Caco-2 (cell line): ENCODE results near the gene LHFPL3. TPM values are rescaled to one million over a fixed set of nuclear protein-coding genes. Genes with fewer than 3 reads are reported as not detected.
A peak's percentile ranks its signal among the peaks of the same experiment; 100 is the strongest.
"Not testable (repeated sequence)": the region's sequence is repeated elsewhere in the genome, so short reads cannot be mapped to it uniquely, and the experiment has no call there.

Experiments used
- Bru-seq: library from RNA; stranded (reverse); fragments of 400-500 nt; gene quantifications from one replicate; lab custom pipeline; 2021; lab: Mats Ljungman, UMichigan
- BruChase-seq, 2 experiments: library from RNA; stranded (reverse); fragments of 400-500 nt; gene quantifications; one replicate each; lab custom pipeline; 2021; lab: Mats Ljungman, UMichigan
- BruUV-seq: library from RNA; stranded (reverse); fragments of 400-500 nt; replicated peaks from 2 replicates; lab custom pipeline; 2021; lab: Mats Ljungman, UMichigan
- CTCF ChIA-PET: fragments of 300-600 bp; sonication (Branson Sonifier 250); formaldehyde crosslinking; loops from one replicate; lab custom pipeline; 2022; ENCODE audit warnings: antibody characterized with exemption; lab: Charles Lee
- POLR2A ChIA-PET: fragments of 300-600 bp; sonication (Branson Sonifier 250); formaldehyde crosslinking; loops from one replicate; lab custom pipeline; 2022; ENCODE audit warnings: antibody characterized with exemption; lab: Charles Lee
- DNase-seq, 2 experiments: peaks; one replicate each; pipeline versions ENCODE4 v3.0.0 to v3.0.0-alpha.2; 2020 to 2022
- H3K27me3 ChIP-seq: replicated peaks from 2 replicates; pipeline ENCODE4 v1.6.0; 2011; ENCODE audit warnings: low read length; ENCODE audit not compliant: control insufficient read depth, insufficient read depth
- H3K36me3 ChIP-seq: 2 replicates; pipeline ENCODE4 v1.5.1; 2011; ENCODE audit warnings: low read length; ENCODE audit not compliant: control insufficient read depth, insufficient read depth
- H3K4me1 ChIP-seq: fragments of 250-450 bp; sonication (Bioruptor Pico); 2 replicates; pipeline ENCODE4 v1.5.1; 2020; ENCODE audit warnings: mild to moderate bottlenecking
- H3K4me3 ChIP-seq: 2 replicates; pipeline ENCODE4 v1.5.1; 2011; ENCODE audit warnings: low read depth, mild to moderate bottlenecking, control low read depth, low read length
- H3K9me3 ChIP-seq: fragments of 250-450 bp; sonication (Bioruptor Pico); 2 replicates; pipeline ENCODE4 v1.5.1; 2020; ENCODE audit warnings: mild to moderate bottlenecking, moderate library complexity
- H3K27ac Mint-ChIP-seq: one replicate; pipeline ENCODE4 v1.8.0; 2022; ENCODE audit warnings: mixed read lengths; ENCODE audit not compliant: unreplicated experiment
- H3K27me3 Mint-ChIP-seq: one replicate; pipeline ENCODE4 v1.8.0; 2022; ENCODE audit warnings: mixed read lengths; ENCODE audit not compliant: insufficient read depth, unreplicated experiment
- H3K36me3 Mint-ChIP-seq: one replicate; pipeline ENCODE4 v1.8.0; 2022; ENCODE audit warnings: mild to moderate bottlenecking, mixed read lengths; ENCODE audit not compliant: insufficient read depth, unreplicated experiment
- H3K4me1 Mint-ChIP-seq: one replicate; pipeline ENCODE4 v1.8.0; 2022; ENCODE audit warnings: low read depth, mixed read lengths; ENCODE audit not compliant: unreplicated experiment
- H3K4me3 Mint-ChIP-seq: one replicate; pipeline ENCODE4 v1.8.0; 2022; ENCODE audit warnings: mild to moderate bottlenecking, moderate library complexity, mixed read lengths; ENCODE audit not compliant: unreplicated experiment
- H3K9me3 Mint-ChIP-seq: one replicate; pipeline ENCODE4 v1.8.0; 2022; ENCODE audit warnings: mixed read lengths; ENCODE audit not compliant: unreplicated experiment
- CTCF ChIP-seq, 2 experiments: fragments of 200-600 bp in 1 of 2; IDR thresholded peaks; 1 replicate in 1 of 2; 2 replicates in 1 of 2; pipeline versions ENCODE4 v1.5.1 to v1.8.0; 2011 to 2022; ENCODE audit warnings: antibody characterized with exemption in 1 of 2, control low read depth in 1 of 2, inconsistent platforms in 1 of 2, low read depth in 1 of 2, low read length in 1 of 2, mild to moderate bottlenecking in 1 of 2, moderate library complexity in 1 of 2; ENCODE audit not compliant: insufficient read depth in 1 of 2, severe bottlenecking in 1 of 2, unreplicated experiment in 1 of 2
- intact Hi-C: fragments of 100-400 bp; cut with micrococcal nuclease; formaldehyde crosslinking; loops from one replicate; pipeline ENCODE4 v1.10.0; 2022; ENCODE audit not compliant: unreplicated experiment
- long read RNA-seq: library from polyadenylated mRNA; stranded (forward); transcript quantifications from one replicate; pipeline ENCODE4 v2.0.0, GENCODE V29; 2022
- total RNA-seq: library from RNA; stranded (reverse); gene quantifications from 2 replicates; pipeline ENCODE4 v1.2.3, GENCODE V29; 2022

LHFPL3 gene
- total RNA-seq, result not detected in 2 replicates
- Bru-seq, nascent RNA, result percentile 1 among the genes with signal in this experiment
- percentile 6 among the genes with signal in this experiment for BruChase-seq, experiment 1, labeled RNA remaining after a 2-hour chase
- percentile 10 among the genes with signal in this experiment for BruChase-seq, experiment 2, labeled RNA remaining after a 6-hour chase
- long read RNA-seq, result 0 reads

- H3K4me3 ChIP-seq, result no peak within 1 kb of the TSS
- H3K27me3 ChIP-seq, result no peaks in the 10 kb centered on the region; the same call in 1 of the 2 replicates
- ChIA-PET CTCF (no interaction called here), POLR2A (no interaction called here)
- no peak within 1 kb of the TSS for H3K27ac Mint-ChIP-seq
- intact Hi-C loops, result no loop called here
- no peaks in the 10 kb centered on the region for H3K9me3 ChIP-seq
- H3K9me3 Mint-ChIP-seq, result no peaks in the 10 kb centered on the region
- H3K4me1 ChIP-seq, result no peaks in the 10 kb centered on the region
- H3K4me1 Mint-ChIP-seq, result no peaks in the 10 kb centered on the region
- no peaks in the 10 kb centered on the region for H3K36me3 Mint-ChIP-seq
- no peaks in the 10 kb centered on the region for H3K36me3 ChIP-seq
- BruUV-seq, result no TSS peak
- DNase-seq, result no peak
- no peak for TF ChIP-seq CTCF (IDR thresholded peaks at IDR 0.05; ENCODE audit: insufficient read depth in 1 of 2, low read depth in 1 of 2, low read length in 1 of 2, severe bottlenecking in 1 of 2, unreplicated experiment in 1 of 2)
- no peak within 1 kb of the TSS for H3K4me3 Mint-ChIP-seq
- peaks cover 18% of the 10 kb centered on the region for H3K27me3 Mint-ChIP-seq
Observed at GRCh38 chr7:104328296-104328969, at the start of gene LHFPL3. LHFPL3 (plus strand) TSS chr7:104328603.

- H3K4me1 ChIP-seq, H3K4me3 Mint-ChIP-seq, H3K9me3 Mint-ChIP-seq, CTCF ChIA-PET, DNase-seq, H3K9me3 ChIP-seq, BruUV-seq, H3K4me3 ChIP-seq, H3K4me1 Mint-ChIP-seq, H3K36me3 Mint-ChIP-seq, H3K27me3 ChIP-seq, POLR2A ChIA-PET, H3K36me3 ChIP-seq, H3K27ac Mint-ChIP-seq, intact Hi-C loops: not testable (repeated sequence)
- peaks cover 16% of the 10 kb centered on the region for H3K27me3 Mint-ChIP-seq
Observed at GRCh38 chr7:104281685-104282084, 46.7 kb upstream of the LHFPL3 start.

- Mint-ChIP-seq H3K4me1 (no peaks in the 10 kb centered on the region), H3K36me3 (no peaks in the 10 kb centered on the region), H3K4me3 (no peak overlapping the region), H3K27ac (no peak overlapping the region), H3K9me3 (no peaks in the 10 kb centered on the region), H3K27me3 (peaks cover 25% of the 10 kb centered on the region)
- no peaks in the 10 kb centered on the region for H3K36me3 ChIP-seq
- H3K27me3 ChIP-seq, result no peaks in the 10 kb centered on the region
- TF ChIP-seq CTCF (IDR thresholded peaks at IDR 0.05; ENCODE audit: insufficient read depth in 1 of 2, low read depth in 1 of 2, low read length in 1 of 2, severe bottlenecking in 1 of 2, unreplicated experiment in 1 of 2), result no peak
- H3K4me1 ChIP-seq, result no peaks in the 10 kb centered on the region
- H3K4me3 ChIP-seq, result no peak overlapping the region
- no peaks in the 10 kb centered on the region for H3K9me3 ChIP-seq
- no peak for DNase-seq
- ChIA-PET CTCF (no interaction called here), POLR2A (no interaction called here)
- no TSS peak for BruUV-seq
- intact Hi-C loops, result no loop called here
Observed at GRCh38 chr7:104286839-104287238, 41.6 kb upstream of the LHFPL3 start.
